MCF 10A (cell line): ENCODE data around the gene PTBP3. TPM values are rescaled to one million over a fixed set of nuclear protein-coding genes. Genes with fewer than 3 reads are reported as not detected.
A peak's percentile ranks its signal among the peaks of the same experiment; 100 is the strongest.

Experiments used
- BruUV-seq: library from RNA; stranded (reverse); fragments of 400-500 nt; replicated peaks from 2 replicates; lab custom pipeline; 2021; lab: Mats Ljungman, UMichigan
- CTCF ChIA-PET: fragments of 300-600 bp; sonication (Branson Sonifier 250); formaldehyde crosslinking; extraction: SDS; loops from one replicate; lab custom pipeline; 2021; ENCODE audit warnings: antibody characterized with exemption, inconsistent platforms; lab: Yijun Ruan, JAX
- POLR2A ChIA-PET: fragments of 300-600, 350-650 bp; sonication (Branson Sonifier 250); formaldehyde crosslinking; extraction: SDS; loops from one replicate; lab custom pipeline; 2020; ENCODE audit warnings: antibody characterized with exemption, inconsistent platforms; lab: Yijun Ruan, JAX
- DNase-seq: peaks from one replicate; pipeline ENCODE4 v3.0.0-alpha.2; 2018; ENCODE audit not compliant: unreplicated experiment
- H3K27ac Mint-ChIP-seq: one replicate; pipeline ENCODE4 v1.8.0; 2022; ENCODE audit warnings: mild to moderate bottlenecking, low read depth, mixed read lengths; ENCODE audit not compliant: unreplicated experiment
- H3K27me3 Mint-ChIP-seq: one replicate; pipeline ENCODE4 v1.8.0; 2022; ENCODE audit warnings: mixed read lengths; ENCODE audit not compliant: insufficient read depth, unreplicated experiment
- H3K36me3 Mint-ChIP-seq: one replicate; pipeline ENCODE4 v1.8.0; 2022; ENCODE audit warnings: mild to moderate bottlenecking, moderate library complexity, mixed read lengths; ENCODE audit not compliant: insufficient read depth, unreplicated experiment
- H3K4me1 Mint-ChIP-seq: one replicate; pipeline ENCODE4 v1.8.0; 2022; ENCODE audit warnings: mixed read lengths; ENCODE audit not compliant: insufficient read depth, unreplicated experiment
- H3K4me3 Mint-ChIP-seq: one replicate; pipeline ENCODE4 v1.8.0; 2022; ENCODE audit warnings: mild to moderate bottlenecking, moderate library complexity, mixed read lengths; ENCODE audit not compliant: unreplicated experiment
- H3K9me3 Mint-ChIP-seq: one replicate; pipeline ENCODE4 v1.8.0; 2022; ENCODE audit warnings: mixed read lengths; ENCODE audit not compliant: unreplicated experiment
- CTCF ChIP-seq: fragments of 200-600 bp; IDR thresholded peaks from one replicate; pipeline ENCODE4 v1.8.0; 2022; ENCODE audit warnings: antibody characterized with exemption, mild to moderate bottlenecking; ENCODE audit not compliant: unreplicated experiment
- intact Hi-C: fragments of 100-400 bp; cut with micrococcal nuclease; formaldehyde crosslinking; loops from 2 replicates; pipeline ENCODE4 v1.14.1; 2022
- total RNA-seq: library from RNA; stranded (reverse); gene quantifications from 2 replicates; pipeline ENCODE4 v1.2.3, GENCODE V29; 2022

PTBP3 gene
- total RNA-seq, 1 experiment from 2014 or later, result 79.2 TPM

GRCh38 chr9:112173489-112174221 lies 159.8 kb downstream of the PTBP3 start:
- no peak overlapping the region for H3K27ac Mint-ChIP-seq
- H3K4me3 Mint-ChIP-seq, result no peak overlapping the region
- peaks cover 6% of the 10 kb centered on the region for H3K36me3 Mint-ChIP-seq
- POLR2A ChIA-PET, result interaction anchor here (1.0 to 1.5 kb wide), 2 partner anchors 160 to 163 kb away, joined by 3 to 7 read pairs; partner anchors contain the start of gene PTBP3
- CTCF ChIA-PET, result interaction anchor here (0.6 kb wide), 2 partner anchors 8 to 186 kb away, joined by 3 read pairs; no protein-coding TSS in a partner anchor
- no peaks in the 10 kb centered on the region for H3K27me3 Mint-ChIP-seq
- BruUV-seq, result no TSS peak
- TF ChIP-seq CTCF, result no peak
- no peaks in the 10 kb centered on the region for H3K9me3 Mint-ChIP-seq
- intact Hi-C loops, result loop anchor here (2.0 kb wide), 1 partner anchor 159 kb away; the partner anchor contains the start of gene PTBP3
- no peak for DNase-seq
- H3K4me1 Mint-ChIP-seq, result no peaks in the 10 kb centered on the region

GRCh38 chr9:112170968-112171367 lies 162.5 kb downstream of the PTBP3 start:
- DNase-seq, result no peak
- no peak for TF ChIP-seq CTCF
- intact Hi-C loops, result no loop called here
- peaks cover 9% of the 10 kb centered on the region for H3K4me1 Mint-ChIP-seq
- no peak overlapping the region for H3K27ac Mint-ChIP-seq
- H3K4me3 Mint-ChIP-seq, result no peak overlapping the region
- BruUV-seq, result no TSS peak
- POLR2A ChIA-PET, result no interaction called here
- CTCF ChIA-PET, result no interaction called here
- no peaks in the 10 kb centered on the region for H3K27me3 Mint-ChIP-seq
- H3K36me3 Mint-ChIP-seq, result peaks cover 6% of the 10 kb centered on the region
- H3K9me3 Mint-ChIP-seq, result no peaks in the 10 kb centered on the region

- Mint-ChIP-seq H3K4me1 (peaks cover 16% of the 10 kb centered on the region), H3K27ac (no peak overlapping the region), H3K36me3 (peaks cover 6% of the 10 kb centered on the region), H3K9me3 (no peaks in the 10 kb centered on the region), H3K27me3 (no peaks in the 10 kb centered on the region), H3K4me3 (no peak overlapping the region)
- ChIA-PET POLR2A (no interaction called here), CTCF (no interaction called here)
- DNase-seq, result no peak
- intact Hi-C loops, result no loop called here
- TF ChIP-seq CTCF, result no peak
- BruUV-seq, result no TSS peak
Observed at GRCh38 chr9:112170235-112170634, 163.2 kb downstream of the PTBP3 start.

- CTCF ChIA-PET, result no interaction called here
- no peak for TF ChIP-seq CTCF
- Mint-ChIP-seq H3K36me3 (peaks cover 6% of the 10 kb centered on the region), H3K27ac (peak overlapping the region; percentile 47), H3K9me3 (no peaks in the 10 kb centered on the region), H3K4me1 (peaks cover 16% of the 10 kb centered on the region), H3K27me3 (no peaks in the 10 kb centered on the region), H3K4me3 (no peak overlapping the region)
- no peak for DNase-seq
- no TSS peak for BruUV-seq
- POLR2A ChIA-PET, result no interaction called here
- intact Hi-C loops, result no loop called here
Observed at GRCh38 chr9:112169368-112169767, 164.1 kb downstream of the PTBP3 start.
